GM18861 (cell line): Measurements from ENCODE around the gene SLC5A1.
"Not testable (repeated sequence)": the region's sequence is repeated elsewhere in the genome, so short reads cannot be mapped to it uniquely, and the experiment has no call there.

Experiments used
- ATAC-seq: cut with Tn5 transposase; IDR thresholded peaks from one replicate; pipeline ENCODE4 v1.9.1; 2021; ENCODE audit not compliant: unreplicated experiment

Gene SLC5A1

DNA sequence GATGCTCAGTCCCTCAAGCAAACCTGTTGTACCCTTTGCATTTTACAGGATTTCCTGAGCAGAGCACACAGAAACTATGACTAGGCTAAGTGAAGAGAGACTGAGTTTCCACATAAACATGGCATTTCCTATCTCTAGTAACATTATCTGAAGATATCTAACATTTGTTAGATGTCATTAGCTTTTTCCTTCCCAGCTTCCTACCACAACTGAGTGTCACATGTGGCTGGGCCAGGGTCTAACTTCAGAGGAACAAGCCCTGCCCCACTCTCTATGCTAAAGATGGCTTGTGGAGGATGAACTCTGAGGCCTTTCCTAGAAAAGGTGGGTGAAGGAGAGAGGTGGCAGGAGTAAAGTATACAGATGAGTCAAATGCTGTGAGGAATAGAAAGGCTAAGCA is 99.5 kb downstream of the SLC5A1 start:
- no peak for ATAC-seq

DNA sequence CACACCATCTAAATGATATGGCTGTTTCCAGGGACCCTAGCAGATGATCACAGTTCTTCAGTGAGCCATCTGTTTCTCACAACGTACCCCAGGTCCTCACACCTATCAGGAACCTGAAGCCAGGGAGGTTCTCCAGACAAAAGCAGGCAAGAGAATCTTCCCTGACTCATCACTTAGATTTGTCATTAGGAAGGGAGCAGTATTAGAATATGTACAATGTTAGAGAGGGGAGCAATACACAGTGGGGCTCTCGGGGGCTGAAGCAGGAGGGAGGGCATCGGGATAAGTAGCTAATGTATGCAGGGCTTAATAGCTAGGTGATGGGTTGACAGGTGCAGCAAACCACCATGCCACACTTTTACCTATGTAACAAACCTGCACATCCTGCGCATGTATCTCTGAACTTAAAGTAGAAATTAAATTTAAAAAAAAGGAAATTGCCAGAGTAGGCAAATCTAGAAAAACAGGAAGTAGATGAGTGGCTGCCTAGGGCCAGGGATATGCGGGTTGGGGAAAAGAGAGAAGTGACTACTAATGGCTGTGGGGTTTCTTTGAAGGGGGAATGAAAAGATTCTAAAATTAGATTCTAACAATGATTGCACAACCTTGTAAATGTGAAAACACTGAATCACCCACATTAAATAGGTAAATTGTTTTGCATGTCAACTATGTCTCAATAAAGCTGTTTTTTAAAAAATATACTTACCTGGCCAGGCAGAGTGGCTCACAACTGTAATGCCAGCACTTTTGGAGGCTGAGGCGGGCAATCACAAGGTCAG is 101.6 kb downstream of the SLC5A1 start:
- no peak for ATAC-seq

DNA sequence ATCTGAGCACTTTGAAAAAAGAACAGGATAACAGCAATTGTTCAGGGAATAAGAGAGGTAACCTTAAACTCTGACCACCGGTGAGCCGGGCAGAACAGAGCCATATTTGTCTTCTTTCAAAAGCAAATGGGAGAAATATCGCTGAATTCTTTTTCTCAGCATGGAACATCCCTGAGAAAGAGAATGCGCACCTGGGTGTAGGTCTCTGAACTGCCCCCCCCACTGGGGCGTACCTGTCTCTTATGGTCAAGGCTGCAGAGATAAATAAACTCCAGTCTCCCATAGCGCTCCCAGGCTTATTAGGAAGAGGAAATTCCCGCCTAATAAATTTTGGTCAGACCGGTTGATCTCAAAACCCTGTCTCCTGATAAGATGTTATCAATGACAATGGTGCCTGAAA is 104.1 kb downstream of the SLC5A1 start:
- ATAC-seq, result not testable (repeated sequence)

DNA sequence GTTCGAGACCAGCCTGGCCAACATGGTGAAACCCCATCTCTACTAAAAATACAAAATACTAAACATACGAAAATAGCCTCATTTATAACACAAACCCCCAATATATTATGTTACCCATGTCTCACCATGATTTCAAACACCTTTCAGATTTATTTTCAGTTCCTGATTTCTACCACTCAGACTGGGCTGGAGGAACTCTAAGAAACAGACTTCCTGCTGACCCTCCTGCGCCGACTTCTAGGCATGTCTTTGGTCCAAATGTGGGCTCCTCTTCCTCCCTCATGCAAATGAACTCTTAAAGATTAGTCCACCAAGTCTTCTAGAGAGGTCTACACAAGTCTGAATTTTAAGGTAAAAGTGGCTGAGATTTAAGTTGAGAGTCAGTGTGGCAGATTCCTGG is 105.3 kb downstream of the SLC5A1 start:
- not testable (repeated sequence) for ATAC-seq

DNA sequence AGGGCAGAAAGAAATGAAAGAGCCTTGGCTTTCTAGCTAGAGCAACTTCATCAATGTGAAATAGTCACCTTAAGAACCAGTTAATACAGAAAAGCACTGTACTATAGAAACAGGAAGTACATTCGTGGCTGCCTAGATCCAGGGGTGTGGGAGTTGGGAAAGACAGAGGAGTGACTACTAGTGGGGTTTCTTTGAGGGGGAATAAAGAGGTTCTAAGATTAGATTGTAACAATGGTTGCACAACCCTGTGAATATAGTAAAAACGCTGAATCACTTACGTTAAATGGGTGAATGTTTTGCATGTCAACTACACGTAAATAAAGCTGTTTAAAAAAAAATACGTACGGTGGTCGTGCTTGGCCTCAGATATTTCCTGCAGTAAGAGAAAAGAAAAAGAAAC is 107.6 kb downstream of the SLC5A1 start:
- ATAC-seq, result not testable (repeated sequence)

DNA sequence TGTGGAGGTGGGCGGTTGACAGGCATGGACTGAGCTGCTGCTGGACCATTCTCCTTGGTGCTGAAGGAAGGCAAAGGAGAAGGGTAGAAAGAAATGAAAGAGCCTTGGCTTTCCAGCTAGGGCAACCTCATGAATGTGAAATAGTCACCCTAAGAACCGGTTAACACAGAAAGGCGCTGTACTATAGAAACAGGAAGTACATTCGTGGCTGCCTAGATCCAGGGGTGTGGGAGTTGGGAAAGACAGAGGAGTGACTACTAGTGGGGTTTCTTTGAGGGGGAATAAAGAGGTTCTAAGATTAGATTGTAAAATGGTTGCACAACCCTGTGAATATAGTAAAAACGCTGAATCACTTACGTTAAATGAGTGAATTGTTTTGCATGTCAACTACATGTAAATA is 108.6 kb downstream of the SLC5A1 start:
- ATAC-seq, result not testable (repeated sequence)

DNA sequence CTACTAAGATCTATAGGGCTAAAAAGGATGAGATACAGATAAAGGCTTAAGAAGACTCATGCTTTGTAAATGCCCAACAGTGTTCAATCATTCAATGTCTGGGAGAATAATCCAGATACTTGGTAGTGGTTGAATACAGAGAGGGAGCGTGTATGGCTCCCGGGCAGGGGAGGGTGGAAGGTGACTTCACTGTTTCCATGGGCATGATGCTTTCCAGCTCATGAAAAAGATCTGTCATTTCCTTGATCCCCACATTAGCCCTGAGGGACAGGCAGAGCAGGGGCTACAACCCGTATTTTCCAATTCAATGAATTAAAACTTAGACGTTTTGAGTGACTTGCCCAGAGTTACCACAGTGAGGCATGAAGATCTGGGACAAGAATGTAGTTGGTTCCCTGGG is 111.7 kb downstream of the SLC5A1 start:
- not testable (repeated sequence) for ATAC-seq

DNA sequence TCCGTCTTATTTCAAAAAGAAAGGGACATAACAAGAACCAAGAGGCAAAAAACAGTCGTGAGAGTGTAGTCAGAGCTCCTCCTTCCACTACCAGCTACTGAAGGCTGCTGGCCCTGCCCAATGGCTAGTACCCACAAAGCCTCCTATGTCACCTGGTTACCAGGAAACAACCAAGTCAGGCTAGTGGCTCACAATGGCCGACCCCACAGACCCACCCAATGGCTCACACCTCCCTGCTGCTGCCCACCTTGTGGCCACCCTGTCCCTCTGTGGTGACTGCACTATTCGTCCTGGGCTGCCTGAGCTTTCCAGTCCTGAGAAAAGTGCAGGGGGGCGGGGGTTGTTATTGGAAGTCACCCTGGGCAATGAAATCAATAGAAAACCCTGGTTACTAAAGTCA is 114.6 kb downstream of the SLC5A1 start:
- not testable (repeated sequence) for ATAC-seq

DNA sequence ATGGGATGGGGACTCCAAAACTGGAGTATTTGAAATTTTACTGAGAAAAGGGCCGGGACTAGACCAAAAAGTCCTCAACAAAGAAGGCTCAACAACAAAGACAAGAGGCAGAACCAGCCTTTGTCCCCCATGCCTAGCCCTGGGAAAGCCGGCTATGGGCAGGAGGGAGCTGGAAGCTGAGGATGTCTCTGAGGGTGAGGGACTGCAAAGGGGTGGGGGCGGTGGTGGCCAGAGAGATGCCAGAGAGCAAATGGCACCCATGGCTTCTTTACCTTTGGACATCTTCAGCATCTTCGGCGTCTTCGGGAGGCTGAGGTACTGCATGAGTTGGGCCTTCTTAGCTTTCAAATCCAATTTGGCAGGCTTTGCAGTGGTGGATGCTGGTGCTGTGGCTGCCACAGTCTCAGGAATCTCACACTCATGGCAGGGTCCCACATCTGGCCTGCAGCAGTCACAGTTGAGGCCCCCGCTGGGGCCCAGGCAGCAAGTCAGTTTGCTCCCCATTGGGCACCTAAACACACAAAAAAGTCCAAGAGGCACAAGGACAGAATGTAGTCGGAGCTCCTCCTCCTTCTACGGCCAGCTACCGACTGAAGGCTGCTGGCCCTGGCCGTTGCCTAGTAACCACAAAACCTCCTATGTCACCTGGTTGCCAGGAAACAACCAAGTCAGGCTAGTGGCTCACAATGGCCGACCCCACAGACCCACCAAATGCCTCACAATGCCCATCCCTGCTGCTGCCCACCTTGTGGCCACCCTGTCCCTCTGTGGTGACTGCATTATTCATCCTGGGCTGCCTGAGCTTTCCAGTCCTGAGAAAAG is 115.9 kb downstream of the SLC5A1 start, which contains the start of gene C22orf42:
Gene C22orf42 (minus strand): TSS at position 592 of the 822 bp plus-strand sequence. CDS start 88 bp downstream, at position 504.
- no peak for ATAC-seq

DNA sequence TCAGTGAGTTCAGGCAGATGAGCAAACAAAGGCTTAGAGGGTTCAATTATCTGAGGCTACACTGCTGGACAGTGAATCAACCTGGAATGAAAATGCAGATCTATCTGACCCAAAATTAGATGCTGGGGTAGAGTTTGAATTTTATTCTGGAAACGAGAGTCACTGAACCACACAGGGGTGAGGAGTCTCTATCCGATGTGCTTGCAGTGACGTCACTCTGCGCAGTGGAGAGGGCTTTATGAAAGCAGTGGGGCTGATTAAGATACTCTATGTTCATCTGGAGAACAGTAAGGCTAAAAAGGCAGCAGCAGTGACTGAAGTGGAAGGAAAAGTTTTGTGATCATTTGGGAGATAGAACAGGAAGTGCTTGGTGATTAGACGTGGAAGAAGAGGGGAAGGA is 117.3 kb downstream of the SLC5A1 start:
- ATAC-seq, result not testable (repeated sequence)
